Endometrial microvascular endothelial cells (primary cell): ENCODE measurements around the gene CDC42EP4. TPM values are rescaled to one million over a fixed set of nuclear protein-coding genes. Genes with fewer than 3 reads are reported as not detected.

ENCODE experiments used
- in situ Hi-C: cut with HindIII; loops from 2 replicates; pipeline ENCODE4 v1.10.0; 2017; ENCODE audit warnings: low sequenced_read_pairs, low pct_unique_long_range_greater_than_20kb; ENCODE audit errors: inconsistent ontology term
- total RNA-seq: library from RNA; depleted of rRNA; stranded (reverse); fragments of >200 nt; gene quantifications from one replicate; pipeline ENCODE4 v1.2.3, GENCODE V29; 2015; ENCODE audit errors: inconsistent ontology term

CDC42EP4 gene
- total RNA-seq, 1 donor from 2014 or later: 40.3 TPM

DNA sequence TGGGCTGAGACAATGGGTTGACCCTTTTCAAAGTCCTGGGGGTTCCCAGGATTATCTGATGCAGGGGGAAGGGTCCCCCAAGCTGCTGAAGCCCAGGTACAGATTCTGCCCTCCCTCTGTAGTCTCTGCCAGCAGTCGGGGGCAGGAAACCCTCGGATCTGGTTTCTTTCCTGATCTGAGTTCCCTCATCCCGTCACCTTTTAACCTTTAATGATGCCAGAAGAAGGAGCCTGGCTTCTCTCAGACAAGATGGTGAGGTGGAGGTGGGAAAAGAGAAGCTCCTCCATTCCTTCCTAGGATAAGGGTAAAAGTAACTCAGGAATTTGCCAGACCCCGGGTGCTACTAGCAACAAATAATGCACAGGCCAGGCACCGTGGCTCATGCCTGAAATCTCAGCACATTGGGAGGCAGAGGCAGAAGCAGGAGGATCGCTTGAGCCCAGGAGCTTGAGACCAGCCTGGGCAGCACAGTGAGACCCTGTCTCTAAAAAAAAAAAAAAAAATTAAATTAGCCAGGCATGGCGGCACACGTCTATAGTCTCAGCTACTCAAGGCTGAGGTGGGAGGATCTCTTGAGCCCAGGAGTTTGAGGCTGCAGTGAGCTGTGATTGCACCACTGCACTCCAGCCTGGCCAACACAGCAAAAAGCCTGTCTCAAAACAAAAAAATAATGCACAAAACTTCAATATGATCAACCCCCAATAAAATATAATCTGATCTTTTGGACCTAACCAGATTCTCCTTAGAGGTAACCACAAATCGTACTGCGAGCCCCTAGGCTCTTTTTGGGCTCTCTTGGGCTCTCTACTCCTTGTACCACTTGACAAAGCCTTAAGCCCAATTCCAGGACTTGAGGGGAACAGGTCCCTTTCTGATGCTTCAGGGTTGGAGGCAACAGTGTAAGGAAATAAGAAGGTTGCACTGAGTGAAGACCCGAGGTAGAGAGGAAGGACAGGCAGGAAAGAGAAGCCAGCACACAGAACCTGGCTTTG is 5.7 kb downstream of the CDC42EP4 start:
- in situ Hi-C loops: no loop called here

DNA sequence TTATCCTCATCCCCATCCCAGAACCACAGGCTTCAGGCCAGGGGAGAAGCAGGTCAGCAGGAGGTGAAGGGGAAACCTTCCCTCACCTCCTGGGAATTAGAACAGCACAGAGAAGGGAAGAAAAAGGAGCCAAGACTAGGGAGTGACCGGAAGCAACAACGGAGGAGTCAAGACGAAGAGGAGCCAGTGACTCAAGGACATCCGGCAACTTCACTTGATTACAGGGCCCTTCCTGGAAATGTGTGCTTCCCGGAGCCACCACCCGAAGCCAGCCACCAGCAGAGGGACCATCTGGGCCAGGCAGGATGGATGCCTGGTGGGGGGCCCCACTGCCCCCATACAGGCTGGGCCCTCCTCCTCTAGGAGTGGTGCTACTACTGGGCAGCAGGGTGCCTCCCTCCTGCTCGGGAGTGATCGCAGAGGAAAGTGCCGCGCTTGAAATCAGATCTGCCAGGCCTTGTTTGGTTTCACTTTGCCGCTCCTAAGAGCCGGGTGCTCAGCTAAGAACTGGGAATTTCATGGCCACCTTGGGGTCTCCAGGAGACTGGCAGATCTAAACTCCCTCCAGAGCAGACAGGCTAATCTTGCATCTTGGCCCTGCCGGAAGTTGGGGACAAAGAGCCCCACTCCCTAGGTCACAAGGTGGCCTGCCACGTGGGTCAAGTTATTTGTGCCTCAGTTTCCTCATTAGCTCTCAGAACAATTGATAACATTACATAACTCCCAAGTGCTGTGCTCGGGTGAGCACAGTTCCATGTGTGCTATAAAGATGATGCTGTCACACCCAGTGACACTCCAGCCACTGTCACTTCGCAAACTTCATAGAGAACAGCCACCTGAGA is 6.6 kb downstream of the CDC42EP4 start:
- in situ Hi-C loops: no loop called here

DNA sequence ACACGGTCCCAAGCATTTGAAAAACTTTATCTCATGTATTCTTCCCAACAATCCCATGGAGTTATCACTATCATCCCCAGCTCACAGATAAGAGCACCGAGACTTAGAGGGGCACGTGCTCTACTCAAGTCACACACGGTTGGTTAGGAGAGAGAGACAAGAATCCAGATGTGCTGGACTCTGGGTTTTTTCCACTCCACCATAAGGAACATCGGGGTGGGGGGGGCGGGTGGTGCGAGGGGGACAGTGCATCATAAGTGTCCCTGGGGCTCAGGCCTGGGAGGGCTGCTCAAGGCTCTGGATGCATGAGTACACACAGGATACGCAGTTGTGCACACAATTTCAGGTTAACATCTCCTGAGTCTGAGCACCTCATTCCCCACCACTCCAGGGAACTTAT is 7.4 kb downstream of the CDC42EP4 start:
- in situ Hi-C loops: no loop called here

DNA sequence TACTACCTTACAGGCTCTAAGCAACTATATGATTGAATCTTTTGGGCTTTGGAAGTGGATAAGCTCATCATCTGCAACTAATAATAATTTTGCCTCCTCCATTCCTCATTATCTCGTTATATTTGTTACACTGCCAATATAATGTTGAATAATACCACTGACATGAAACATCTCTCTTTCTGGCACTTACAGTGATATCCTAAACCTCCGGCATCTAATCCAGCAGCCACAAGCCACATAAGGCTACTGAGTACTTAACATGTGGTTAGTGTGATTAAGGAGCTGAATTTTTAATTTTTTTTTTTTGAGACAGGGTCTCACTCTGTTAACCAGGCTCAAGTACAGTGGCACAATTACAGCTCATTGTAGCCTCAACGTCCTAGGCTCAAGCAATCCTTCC is 9.6 kb downstream of the CDC42EP4 start:
- in situ Hi-C loops: no loop called here

- in situ Hi-C loops: no loop called here
These were observed 10.4 kb downstream of the CDC42EP4 start for GRCh38 chr17:73301369-73301768.

DNA sequence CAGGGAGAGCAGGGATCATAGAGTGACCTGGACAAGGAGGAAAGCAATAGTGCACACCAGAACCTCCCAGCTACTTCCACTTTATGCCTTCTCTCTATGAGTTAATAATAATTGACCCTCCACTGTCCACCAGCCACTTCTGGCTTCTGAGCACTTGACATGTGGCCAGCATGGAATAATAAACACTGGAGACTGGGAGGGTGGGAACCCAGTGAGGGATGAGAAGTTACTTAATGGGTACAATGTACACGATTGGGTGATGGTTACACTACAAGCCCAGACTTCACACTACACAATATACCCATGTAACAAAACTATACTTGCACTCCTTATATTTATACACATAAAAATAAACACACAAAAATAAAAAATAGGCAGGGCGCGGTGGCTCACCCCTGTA is 11.4 kb downstream of the CDC42EP4 start:
- in situ Hi-C loops: no loop called here

GRCh38 chr17:73297934-73298861 is 13.6 kb downstream of the CDC42EP4 start:
- in situ Hi-C loops: no loop called here

DNA sequence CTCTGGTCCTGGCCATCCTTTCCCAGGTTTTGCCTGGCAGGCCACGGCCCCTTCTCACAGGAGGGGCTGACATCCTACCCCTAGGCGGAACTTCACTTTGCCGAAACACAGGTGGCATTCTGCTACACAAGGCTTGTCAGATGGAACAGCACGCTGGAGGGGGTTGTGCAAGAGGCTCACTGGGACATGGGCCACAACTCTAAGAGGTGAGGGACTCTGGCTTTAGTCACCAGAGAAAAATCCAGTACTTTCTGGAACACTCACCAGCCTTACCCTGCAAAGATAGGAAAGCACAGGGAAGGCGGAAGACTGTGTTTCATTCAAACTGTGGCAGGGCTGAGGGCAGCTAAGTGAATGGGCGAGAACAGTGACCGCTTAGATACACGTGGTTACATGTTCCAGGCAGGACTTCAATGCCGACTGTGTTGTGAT is 18.3 kb downstream of the CDC42EP4 start:
- in situ Hi-C loops: no loop called here

DNA sequence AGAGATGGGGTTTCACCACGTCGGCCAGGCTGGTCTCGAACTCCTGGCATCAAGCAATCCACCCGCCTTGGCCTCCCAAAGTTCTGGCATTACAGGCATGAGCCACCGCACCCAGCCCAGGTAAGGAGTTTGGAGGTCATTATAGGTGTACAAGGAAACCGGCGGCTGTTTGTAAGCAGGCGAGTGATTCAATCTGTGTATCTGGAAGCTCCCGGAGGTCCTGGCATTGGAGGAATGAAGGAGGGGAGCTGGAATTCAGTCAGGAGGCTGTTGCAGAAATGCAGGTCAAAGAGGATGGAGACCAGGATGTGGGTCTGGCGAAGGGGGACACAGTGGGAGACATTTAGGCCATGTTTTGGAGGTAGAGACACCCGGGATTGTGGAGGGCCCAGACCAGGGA is 18.8 kb downstream of the CDC42EP4 start:
- in situ Hi-C loops: no loop called here

- in situ Hi-C loops: no loop called here
These were observed 19.7 kb downstream of the CDC42EP4 start for GRCh38 chr17:73292031-73292531.

DNA sequence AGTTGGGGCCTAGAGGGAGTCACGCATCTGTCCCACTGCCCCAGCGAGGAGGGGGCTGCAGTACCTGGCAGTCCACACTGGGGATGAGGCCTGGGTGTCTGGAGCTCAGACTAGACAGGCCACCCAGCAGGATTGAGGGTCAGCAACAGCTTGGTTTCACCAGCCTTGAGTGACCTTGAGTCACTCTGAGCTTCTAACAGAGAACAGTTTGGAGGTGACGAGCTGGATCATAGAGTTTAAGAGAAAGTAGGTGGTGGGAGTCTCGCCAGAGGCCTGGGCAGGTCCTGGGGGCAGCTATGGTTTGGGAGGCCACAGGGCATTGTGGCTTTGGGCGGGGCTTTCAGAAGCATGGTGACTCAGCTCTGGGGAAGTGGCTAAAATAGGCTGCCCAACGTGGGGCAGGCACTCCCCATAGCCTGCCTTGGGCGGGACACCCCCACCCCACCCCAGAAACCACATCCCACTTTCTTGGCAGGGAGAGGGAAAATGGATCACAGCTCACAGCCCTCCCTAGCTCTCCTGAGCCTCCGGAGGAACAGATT is 20.5 kb downstream of the CDC42EP4 start:
- in situ Hi-C loops: no loop called here

GRCh38 chr17:73290399-73291259 is 21.2 kb downstream of the CDC42EP4 start:
- in situ Hi-C loops: no loop called here

- in situ Hi-C loops: no loop called here
These were observed 22.1 kb downstream of the CDC42EP4 start for GRCh38 chr17:73289549-73290254.

- in situ Hi-C loops: no loop called here
These were observed 23.1 kb downstream of the CDC42EP4 start for GRCh38 chr17:73288534-73289302.

- in situ Hi-C loops: no loop called here
These were observed 24.9 kb downstream of the CDC42EP4 start for GRCh38 chr17:73286863-73287296.
